A549 (cell line): Measurements from ENCODE around the gene GLT1D1. TPM values are rescaled to one million over a fixed set of nuclear protein-coding genes. Genes with fewer than 3 reads are reported as not detected.

Experiments
- ATAC-seq, 2 experiments: fragments of 200-7000 bp in 1 of 2; fragments of >200 bp in 1 of 2; cut with Nextera tagmentation in 1 of 2; cut with Tn5 transposase in 1 of 2; 3 replicates each; pipeline versions ENCODE4 v1.8.0 to v1.9.1; 2018 to 2020; ENCODE audit warnings: mild to moderate bottlenecking in 1 of 2, moderate library complexity in 1 of 2
- CTCF ChIA-PET: fragments of 300-600 bp; sonication (Branson Sonifier 250); formaldehyde crosslinking; extraction: SDS; loops from one replicate; lab custom pipeline; 2021; ENCODE audit warnings: antibody characterized with exemption, inconsistent platforms; lab: Yijun Ruan, JAX
- POLR2A ChIA-PET: fragments of 350-600 bp; formaldehyde crosslinking; extraction: SDS; loops from one replicate; lab custom pipeline; 2021; ENCODE audit warnings: antibody characterized with exemption, inconsistent platforms; lab: Yijun Ruan, JAX
- DNase-seq, 2 experiments: peaks; one replicate each; pipeline versions ENCODE4 v3.0.0 to v3.0.0-alpha.2; 2011 to 2016; ENCODE audit warnings: low read depth in 1 of 2, low spot score in 1 of 2
- FAIRE-seq: peaks from 2 replicates; lab custom pipeline; 2011; peaks lifted over from hg19 to GRCh38; lab: Jason Lieb, UNC
- H3K27ac ChIP-seq, 2 experiments: fragments of >200 bp; sonication (Bioruptor Twin); formaldehyde crosslinking; 3 replicates each; pipeline ENCODE4 v1.5.1; 2016 to 2017
- H3K4me1 ChIP-seq: fragments of >200 bp; sonication (Bioruptor Twin); formaldehyde crosslinking; 3 replicates; pipeline ENCODE4 v1.6.1; 2016
- H3K4me2 ChIP-seq: fragments of >200 bp; sonication (Bioruptor Twin); formaldehyde crosslinking; 3 replicates; pipeline ENCODE4 v1.6.1; 2016
- H3K4me3 ChIP-seq: fragments of >200 bp; sonication (Bioruptor Twin); formaldehyde crosslinking; 3 replicates; pipeline ENCODE4 v1.5.1; 2016
- H3K9me3 ChIP-seq: fragments of >200 bp; sonication (Bioruptor Twin); formaldehyde crosslinking; 3 replicates; pipeline ENCODE4 v1.6.1; 2016
- BHLHE40 ChIP-seq: IDR thresholded peaks from 2 replicates; pipeline ENCODE4 v1.6.1; 2012; ENCODE audit warnings: low read depth, low read length, inconsistent platforms
- CBX8 ChIP-seq: fragments of 200-600 bp; sonication (generic); IDR thresholded peaks from 2 replicates; pipeline ENCODE4 v1.6.1; 2016
- CEBPB ChIP-seq, 2 experiments: fragments of >200 bp in 1 of 2; sonication (Bioruptor Twin) in 1 of 2; formaldehyde crosslinking in 1 of 2; IDR thresholded peaks; 2 replicates each; pipeline ENCODE4 v1.6.1; 2012 to 2016
- CHD4 ChIP-seq: fragments of 200-600 bp; sonication (generic); IDR thresholded peaks from 2 replicates; pipeline ENCODE4 v1.6.1; 2016; ENCODE audit warnings: antibody characterized with exemption, mild to moderate bottlenecking, borderline replicate concordance
- EHMT2 ChIP-seq: fragments of 200-600 bp; sonication (generic); IDR thresholded peaks from 2 replicates; pipeline ENCODE4 v1.6.1; 2016; ENCODE audit warnings: antibody characterized with exemption, low read depth, mild to moderate bottlenecking, moderate library complexity
- FOSB ChIP-seq: fragments of 250-450 bp; sonication (Bioruptor Pico); IDR thresholded peaks from 2 replicates; pipeline ENCODE4 v1.5.0; 2020; ENCODE audit warnings: mild to moderate bottlenecking, moderate library complexity
- HEYL ChIP-seq: fragments of 250-450 bp; sonication (Bioruptor Pico); IDR thresholded peaks from 2 replicates; pipeline ENCODE4 v1.8.0; 2021; ENCODE audit warnings: mild to moderate bottlenecking, moderate library complexity
- HMGXB4 ChIP-seq: fragments of 250-450 bp; sonication (Bioruptor Pico); IDR thresholded peaks from 2 replicates; pipeline ENCODE4 v1.5.0; 2021; ENCODE audit warnings: mild to moderate bottlenecking, moderate library complexity, borderline replicate concordance
- HOXB5 ChIP-seq: fragments of 250-450 bp; sonication (Bioruptor Pico); IDR thresholded peaks from 2 replicates; pipeline ENCODE4 v1.5.0; 2020; ENCODE audit warnings: mild to moderate bottlenecking, moderate library complexity
- JUN ChIP-seq, 2 experiments: fragments of >200 bp; sonication (Bioruptor Twin); formaldehyde crosslinking; IDR thresholded peaks; 2 replicates in 1 of 2; 3 replicates in 1 of 2; pipeline ENCODE4 v1.6.1; 2016 to 2017
- KDM5A ChIP-seq: fragments of 200-600 bp; sonication (generic); IDR thresholded peaks from 2 replicates; pipeline ENCODE4 v1.6.1; 2016; ENCODE audit warnings: antibody characterized with exemption, mild to moderate bottlenecking
- MAFK ChIP-seq: fragments of 450-650 bp; IDR thresholded peaks from 2 replicates; pipeline ENCODE4 v1.6.1; 2014; ENCODE audit not compliant: partially characterized antibody
- NFE2L2 ChIP-seq: fragments of 150-350 bp; conservative IDR thresholded peaks from 2 replicates; pipeline ENCODE4 v1.6.1; 2014; ENCODE audit warnings: low read length
- NPAS2 ChIP-seq: fragments of 250-450 bp; sonication (Bioruptor Pico); IDR thresholded peaks from 2 replicates; pipeline ENCODE4 v1.8.0; 2022; ENCODE audit warnings: mild to moderate bottlenecking, moderate library complexity, borderline replicate concordance
- POLR2A ChIP-seq: IDR thresholded peaks from 2 replicates; pipeline ENCODE4 v1.6.1; 2012; ENCODE audit warnings: mild to moderate bottlenecking, low read length
- RAD21 ChIP-seq, 2 experiments: fragments of >200 bp in 1 of 2; sonication (Bioruptor Twin) in 1 of 2; formaldehyde crosslinking in 1 of 2; IDR thresholded peaks in 1 of 2; conservative IDR thresholded peaks in 1 of 2; 2 replicates in 1 of 2; 3 replicates in 1 of 2; pipeline ENCODE4 v1.6.1; 2012 to 2018; ENCODE audit warnings: inconsistent platforms in 1 of 2
- REST ChIP-seq: fragments of 200-600 bp; sonication (generic); IDR thresholded peaks from 2 replicates; pipeline ENCODE4 v1.6.1; 2016; ENCODE audit warnings: antibody characterized with exemption, mild to moderate bottlenecking, moderate library complexity
- RNF2 ChIP-seq: fragments of 200-600 bp; sonication (generic); IDR thresholded peaks from 2 replicates; pipeline ENCODE4 v1.6.1; 2016; ENCODE audit warnings: low read depth, mild to moderate bottlenecking, antibody characterized with exemption, moderate library complexity, borderline replicate concordance
- USF2 ChIP-seq: fragments of 450-650 bp; IDR thresholded peaks from 2 replicates; pipeline ENCODE4 v1.6.1; 2014; ENCODE audit warnings: antibody characterized with exemption
- ZC3H11A ChIP-seq: fragments of 450-650 bp; IDR thresholded peaks from 2 replicates; pipeline ENCODE4 v1.6.1; 2014; ENCODE audit warnings: antibody characterized with exemption, mild to moderate bottlenecking
- ZFP36 ChIP-seq: fragments of 450-650 bp; IDR thresholded peaks from 2 replicates; pipeline ENCODE4 v1.6.1; 2014; ENCODE audit warnings: borderline replicate concordance; ENCODE audit not compliant: partially characterized antibody
- WGBS: methylation state at CpG from one replicate; pipeline ENCODE4 v1.1.6; 2017; ENCODE audit errors: missing lambda C conversion rate; 5-methylcytosine and 5-hydroxymethylcytosine counted together
- polyA plus RNA-seq, 4 experiments: library from polyadenylated mRNA; depleted of rRNA in 3 of 4; stranded (reverse); fragments of >200 nt; fragmentation: RNase III in 1 of 4; extraction: RNeasy Plus Mini Kit Qiagen cat#74134 plus additional on column Dnase treatment in 1 of 4; gene quantifications; 2 replicates in 3 of 4; 3 replicates in 1 of 4; pipeline ENCODE4 v1.2.3, GENCODE V29; 2011 to 2017
- TF ChIP-seq, protein P1 (sequence below): fragments of >200 bp; sonication (Bioruptor Twin); formaldehyde crosslinking; IDR thresholded peaks from 3 replicates; pipeline ENCODE4 v1.5.1; 2016
- TF ChIP-seq, protein P2 (sequence below): fragments of 150-350 bp; IDR thresholded peaks from 2 replicates; pipeline ENCODE4 v1.6.1; 2014; ENCODE audit warnings: low read depth, mild to moderate bottlenecking, low read length
- TF ChIP-seq, protein P3 (sequence below): IDR thresholded peaks from 2 replicates; pipeline ENCODE4 v1.6.1; 2012

Gene GLT1D1
- polyA plus RNA-seq, 2 of the 4 experiments (the other 2 are of a cell fraction) = not detected

DNA sequence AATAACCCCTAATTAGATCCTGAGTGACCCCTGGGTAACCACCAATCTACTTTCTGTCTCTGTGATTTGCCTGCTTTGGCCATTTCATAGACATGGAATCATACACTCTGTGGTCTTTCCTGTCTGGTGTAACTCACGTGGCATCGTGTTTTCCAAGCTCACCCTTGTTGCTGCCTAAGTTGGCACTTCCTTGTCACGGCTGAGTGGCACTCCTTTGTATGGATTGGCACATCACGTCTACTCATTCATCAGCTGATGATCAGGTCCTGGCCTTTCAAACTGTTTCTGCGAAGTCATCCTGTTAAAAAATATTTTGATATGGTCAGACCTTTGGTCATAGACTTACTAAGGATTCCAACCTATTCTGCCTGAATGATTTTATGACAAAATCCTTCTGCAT is 87.7 kb downstream of the GLT1D1 start:
- FAIRE-seq (no peak), ATAC-seq (no peak), DNase-seq (peak in 1 of 2 experiments; percentile 16)
- no peak overlapping the region for H3K4me3 ChIP-seq
- no peak overlapping the region for H3K4me2 ChIP-seq
- no peaks in the 10 kb centered on the region for H3K9me3 ChIP-seq
- no peaks in the 10 kb centered on the region for H3K4me1 ChIP-seq
- 12% methylated on average over 5 of the region's 5 CpGs for WGBS
- no peak overlapping the region for H3K27ac ChIP-seq
- POLR2A ChIA-PET = no interaction called here
- TF ChIP-seq RAD21 (conservative IDR thresholded peaks at IDR 0.05 in 1 of 2, IDR thresholded peaks at IDR 0.05 in 1 of 2) (no peak), POLR2A (no peak), EHMT2 (no peak), JUN (IDR thresholded peaks at IDR 0.05) (no peak), BHLHE40 (no peak), RNF2 (no peak), KDM5A (no peak), NFE2L2 (no peak), CBX8 (no peak), CEBPB (IDR thresholded peaks at IDR 0.05) (no peak), ZC3H11A (no peak), ZFP36 (no peak)
- TF ChIP-seq, protein P1, sequence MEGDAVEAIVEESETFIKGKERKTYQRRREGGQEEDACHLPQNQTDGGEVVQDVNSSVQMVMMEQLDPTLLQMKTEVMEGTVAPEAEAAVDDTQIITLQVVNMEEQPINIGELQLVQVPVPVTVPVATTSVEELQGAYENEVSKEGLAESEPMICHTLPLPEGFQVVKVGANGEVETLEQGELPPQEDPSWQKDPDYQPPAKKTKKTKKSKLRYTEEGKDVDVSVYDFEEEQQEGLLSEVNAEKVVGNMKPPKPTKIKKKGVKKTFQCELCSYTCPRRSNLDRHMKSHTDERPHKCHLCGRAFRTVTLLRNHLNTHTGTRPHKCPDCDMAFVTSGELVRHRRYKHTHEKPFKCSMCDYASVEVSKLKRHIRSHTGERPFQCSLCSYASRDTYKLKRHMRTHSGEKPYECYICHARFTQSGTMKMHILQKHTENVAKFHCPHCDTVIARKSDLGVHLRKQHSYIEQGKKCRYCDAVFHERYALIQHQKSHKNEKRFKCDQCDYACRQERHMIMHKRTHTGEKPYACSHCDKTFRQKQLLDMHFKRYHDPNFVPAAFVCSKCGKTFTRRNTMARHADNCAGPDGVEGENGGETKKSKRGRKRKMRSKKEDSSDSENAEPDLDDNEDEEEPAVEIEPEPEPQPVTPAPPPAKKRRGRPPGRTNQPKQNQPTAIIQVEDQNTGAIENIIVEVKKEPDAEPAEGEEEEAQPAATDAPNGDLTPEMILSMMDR = no peak
- TF ChIP-seq, protein P2, sequence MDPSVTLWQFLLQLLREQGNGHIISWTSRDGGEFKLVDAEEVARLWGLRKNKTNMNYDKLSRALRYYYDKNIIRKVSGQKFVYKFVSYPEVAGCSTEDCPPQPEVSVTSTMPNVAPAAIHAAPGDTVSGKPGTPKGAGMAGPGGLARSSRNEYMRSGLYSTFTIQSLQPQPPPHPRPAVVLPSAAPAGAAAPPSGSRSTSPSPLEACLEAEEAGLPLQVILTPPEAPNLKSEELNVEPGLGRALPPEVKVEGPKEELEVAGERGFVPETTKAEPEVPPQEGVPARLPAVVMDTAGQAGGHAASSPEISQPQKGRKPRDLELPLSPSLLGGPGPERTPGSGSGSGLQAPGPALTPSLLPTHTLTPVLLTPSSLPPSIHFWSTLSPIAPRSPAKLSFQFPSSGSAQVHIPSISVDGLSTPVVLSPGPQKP = no peak
- CTCF ChIA-PET = no interaction called here

GRCh38 chr12:128942960-128943477 is 89.7 kb downstream of the GLT1D1 start:
- no peak overlapping the region for H3K4me2 ChIP-seq
- H3K4me3 ChIP-seq = no peak overlapping the region
- FAIRE-seq (no peak), ATAC-seq (no peak), DNase-seq (no peak)
- ChIA-PET POLR2A (no interaction called here), CTCF (no interaction called here)
- no peak overlapping the region for H3K27ac ChIP-seq
- H3K4me1 ChIP-seq = no peaks in the 10 kb centered on the region
- no peaks in the 10 kb centered on the region for H3K9me3 ChIP-seq
- WGBS = 16% methylated on average over 11 of the region's 11 CpGs
- no peak for TF ChIP-seq FOSB
- TF ChIP-seq, protein P3, sequence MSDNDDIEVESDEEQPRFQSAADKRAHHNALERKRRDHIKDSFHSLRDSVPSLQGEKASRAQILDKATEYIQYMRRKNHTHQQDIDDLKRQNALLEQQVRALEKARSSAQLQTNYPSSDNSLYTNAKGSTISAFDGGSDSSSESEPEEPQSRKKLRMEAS = no peak
- no peak for TF ChIP-seq BHLHE40
- no peak for TF ChIP-seq NPAS2 (CRISPR knock-in tag)
- no peak for TF ChIP-seq HMGXB4
- TF ChIP-seq HOXB5 (CRISPR knock-in tag) = no peak
- no peak for TF ChIP-seq HEYL (CRISPR knock-in tag)
- TF ChIP-seq MAFK = no peak
- no peak for TF ChIP-seq REST
- no peak for TF ChIP-seq CHD4
- TF ChIP-seq, protein P2 = no peak
- TF ChIP-seq, protein P1 = no peak
- no peak for TF ChIP-seq USF2
